T-helper 2 cell treated with Interferon-gamma antibody and Interleukin-4, amounts not matched to agents 5 μg/mL and 100 μg/mL, for 36 hours (primary cell): Measurements from ENCODE around the gene CCN5.
"Not testable (repeated sequence)": the region's sequence is repeated elsewhere in the genome, so short reads cannot be mapped to it uniquely, and the experiment has no call there.

ENCODE experiments used
- DNase-seq: peaks from one replicate; pipeline ENCODE4 v3.0.0; 2021; ENCODE audit warnings: low spot score
- H3K27ac Mint-ChIP-seq: one replicate; pipeline ENCODE4 v1.8.0; 2021; ENCODE audit warnings: mild to moderate bottlenecking, mixed read lengths
- H3K27me3 Mint-ChIP-seq: one replicate; pipeline ENCODE4 v1.8.0; 2021; ENCODE audit warnings: low read depth, mixed read lengths
- H3K36me3 Mint-ChIP-seq: one replicate; pipeline ENCODE4 v1.8.0; 2021; ENCODE audit warnings: low read depth, mixed read lengths
- H3K4me1 Mint-ChIP-seq: one replicate; pipeline ENCODE4 v1.8.0; 2021; ENCODE audit warnings: low read depth, mixed read lengths
- H3K4me3 Mint-ChIP-seq: one replicate; pipeline ENCODE4 v1.8.0; 2022; ENCODE audit warnings: mild to moderate bottlenecking, moderate library complexity, mixed read lengths
- H3K9me3 Mint-ChIP-seq: one replicate; pipeline ENCODE4 v1.8.0; 2021; ENCODE audit warnings: mixed read lengths

Gene CCN5

GRCh38 chr20:44714701-44715498, at the start of gene CCN5:
Gene CCN5, plus strand, starts transcription at chr20:44715369. Its CDS starts 22 bp downstream, at chr20:44715391.
- no peaks in the 10 kb centered on the region for H3K9me3 Mint-ChIP-seq
- no peaks in the 10 kb centered on the region for H3K4me1 Mint-ChIP-seq
- H3K27me3 Mint-ChIP-seq, result peaks cover 6% of the 10 kb centered on the region
- H3K27ac Mint-ChIP-seq, result no peak within 1 kb of the TSS
- no peak for DNase-seq
- H3K36me3 Mint-ChIP-seq, result no peaks in the 10 kb centered on the region
- H3K4me3 Mint-ChIP-seq, result no peak within 1 kb of the TSS

- Mint-ChIP-seq H3K27me3 (no peaks in the 10 kb centered on the region), H3K36me3 (peaks cover 10% of the 10 kb centered on the region), H3K4me3 (no peak overlapping the region), H3K9me3 (no peaks in the 10 kb centered on the region), H3K27ac (no peak overlapping the region), H3K4me1 (peaks cover 27% of the 10 kb centered on the region)
- no peak for DNase-seq
These were observed 49.1 kb upstream of the CCN5 start for GRCh38 chr20:44666066-44666465.

- DNase-seq, H3K9me3 Mint-ChIP-seq, H3K27me3 Mint-ChIP-seq, H3K36me3 Mint-ChIP-seq: not testable (repeated sequence)
- peak overlapping the region; percentile 72 for H3K4me3 Mint-ChIP-seq
- H3K27ac Mint-ChIP-seq, result peak overlapping the region; percentile 81
- H3K4me1 Mint-ChIP-seq, result peaks cover 30% of the 10 kb centered on the region
These were observed 44.3 kb upstream of the CCN5 start for GRCh38 chr20:44670851-44671250.

- not testable (repeated sequence) for H3K36me3 Mint-ChIP-seq, H3K27me3 Mint-ChIP-seq, H3K9me3 Mint-ChIP-seq
- peaks cover 31% of the 10 kb centered on the region for H3K4me1 Mint-ChIP-seq
- H3K27ac Mint-ChIP-seq, result peak overlapping the region; percentile 81
- peak overlapping the region; percentile 72 for H3K4me3 Mint-ChIP-seq
- peak; percentile 53 for DNase-seq
These were observed 43.6 kb upstream of the CCN5 start for GRCh38 chr20:44671541-44671940.

GRCh38 chr20:44672318-44672902, 42.8 kb upstream of the CCN5 start:
- Mint-ChIP-seq H3K4me3 (peak overlapping the region; percentile 72), H3K4me1 (peaks cover 33% of the 10 kb centered on the region), H3K27ac (peak overlapping the region; percentile 81)
- H3K36me3 Mint-ChIP-seq, H3K9me3 Mint-ChIP-seq, DNase-seq, H3K27me3 Mint-ChIP-seq: not testable (repeated sequence)

GRCh38 chr20:44678242-44678641, 36.9 kb upstream of the CCN5 start:
- no peak overlapping the region for H3K4me3 Mint-ChIP-seq
- peaks cover 2% of the 10 kb centered on the region for H3K4me1 Mint-ChIP-seq
- H3K27ac Mint-ChIP-seq, result no peak overlapping the region
- no peak for DNase-seq
- no peaks in the 10 kb centered on the region for H3K9me3 Mint-ChIP-seq
- H3K36me3 Mint-ChIP-seq, result no peaks in the 10 kb centered on the region
- H3K27me3 Mint-ChIP-seq, result no peaks in the 10 kb centered on the region

- H3K36me3 Mint-ChIP-seq, result no peaks in the 10 kb centered on the region
- peaks cover 2% of the 10 kb centered on the region for H3K4me1 Mint-ChIP-seq
- H3K4me3 Mint-ChIP-seq, result no peak overlapping the region
- no peaks in the 10 kb centered on the region for H3K9me3 Mint-ChIP-seq
- DNase-seq, result no peak
- H3K27ac Mint-ChIP-seq, result no peak overlapping the region
- H3K27me3 Mint-ChIP-seq, result no peaks in the 10 kb centered on the region
These were observed 36.1 kb upstream of the CCN5 start for GRCh38 chr20:44678990-44679611.

GRCh38 chr20:44681796-44682566, 33.2 kb upstream of the CCN5 start:
- H3K36me3 Mint-ChIP-seq, result no peaks in the 10 kb centered on the region
- DNase-seq, result no peak
- H3K27ac Mint-ChIP-seq, result no peak overlapping the region
- no peaks in the 10 kb centered on the region for H3K9me3 Mint-ChIP-seq
- H3K4me1 Mint-ChIP-seq, result peaks cover 3% of the 10 kb centered on the region
- H3K4me3 Mint-ChIP-seq, result no peak overlapping the region
- H3K27me3 Mint-ChIP-seq, result no peaks in the 10 kb centered on the region

- DNase-seq, result no peak
- Mint-ChIP-seq H3K4me3 (no peak overlapping the region), H3K36me3 (no peaks in the 10 kb centered on the region)
These were observed 31.7 kb upstream of the CCN5 start for GRCh38 chr20:44683263-44684046.

GRCh38 chr20:44684047-44684967, 30.9 kb upstream of the CCN5 start:
- no peaks in the 10 kb centered on the region for H3K27me3 Mint-ChIP-seq
- no peaks in the 10 kb centered on the region for H3K36me3 Mint-ChIP-seq
- no peak overlapping the region for H3K4me3 Mint-ChIP-seq
- H3K27ac Mint-ChIP-seq, result no peak overlapping the region
- no peaks in the 10 kb centered on the region for H3K9me3 Mint-ChIP-seq
- H3K4me1 Mint-ChIP-seq, result peaks cover 3% of the 10 kb centered on the region
- DNase-seq, result no peak

More at GRCh38 chr20:44683263-44684046, 31.7 kb upstream of the CCN5 start:
- Mint-ChIP-seq H3K27me3 (no peaks in the 10 kb centered on the region), H3K4me1 (peaks cover 3% of the 10 kb centered on the region), H3K27ac (no peak overlapping the region), H3K9me3 (no peaks in the 10 kb centered on the region)

GRCh38 chr20:44686934-44687333, 28.2 kb upstream of the CCN5 start:
- no peak overlapping the region for H3K27ac Mint-ChIP-seq
- H3K27me3 Mint-ChIP-seq, result no peaks in the 10 kb centered on the region
- DNase-seq, result no peak
- H3K4me3 Mint-ChIP-seq, result no peak overlapping the region
- H3K36me3 Mint-ChIP-seq, result no peaks in the 10 kb centered on the region
- peaks cover 9% of the 10 kb centered on the region for H3K9me3 Mint-ChIP-seq
- H3K4me1 Mint-ChIP-seq, result peaks cover 3% of the 10 kb centered on the region

- Mint-ChIP-seq H3K36me3 (no peaks in the 10 kb centered on the region), H3K4me1 (peaks cover 3% of the 10 kb centered on the region), H3K27me3 (no peaks in the 10 kb centered on the region), H3K4me3 (no peak overlapping the region), H3K27ac (no peak overlapping the region), H3K9me3 (peaks cover 10% of the 10 kb centered on the region)
- DNase-seq, result no peak
These were observed 27.0 kb upstream of the CCN5 start for GRCh38 chr20:44688053-44688625.
